H1 (cell line): ENCODE data around the gene FGF14. TPM values are rescaled to one million over a fixed set of nuclear protein-coding genes. Genes with fewer than 3 reads are reported as not detected.

ENCODE experiments used
- CTCF ChIA-PET: fragments of 300-600 bp; sonication (Branson Sonifier 250); formaldehyde crosslinking; loops from one replicate; lab custom pipeline; 2021; ENCODE audit not compliant: partially characterized antibody; lab: Charles Lee
- POLR2A ChIA-PET: fragments of 300-600 bp; sonication (Branson Sonifier 250); formaldehyde crosslinking; loops from one replicate; lab custom pipeline; 2021; ENCODE audit warnings: inconsistent platforms; ENCODE audit not compliant: partially characterized antibody; lab: Charles Lee
- DNase-seq, 2 experiments: peaks; one replicate each; pipeline versions ENCODE4 v3.0.0 to v3.0.0-alpha.2; 2010 to 2022; ENCODE audit warnings: low spot score in 2 of 2, low read depth in 1 of 2, mixed read lengths in 1 of 2
- FAIRE-seq: peaks from 2 replicates; lab custom pipeline; 2011; peaks lifted over from hg19 to GRCh38; lab: Jason Lieb, UNC
- H2AFZ ChIP-seq: 2 replicates; pipeline ENCODE4 v1.8.1; 2012; ENCODE audit warnings: low read length, inconsistent platforms
- H2AK5ac ChIP-seq: 2 replicates; pipeline ENCODE4 v1.6.1; 2013; ENCODE audit warnings: low read depth, low read length
- H2BK120ac ChIP-seq: replicated peaks from 2 replicates; pipeline ENCODE3; 2013; ENCODE audit warnings: low read depth, low read length, inconsistent platforms
- H2BK12ac ChIP-seq: 2 replicates; pipeline ENCODE4 v1.6.1; 2013; ENCODE audit warnings: low read depth, low read length
- H2BK15ac ChIP-seq: 2 replicates; pipeline ENCODE4 v1.6.1; 2013; ENCODE audit warnings: low read length
- H2BK20ac ChIP-seq: 2 replicates; pipeline ENCODE4 v1.6.1; 2013; ENCODE audit warnings: low read length
- H2BK5ac ChIP-seq: 2 replicates; pipeline ENCODE4 v1.6.1; 2013; ENCODE audit warnings: low read depth, low read length
- H3K14ac ChIP-seq: 2 replicates; pipeline ENCODE4 v1.6.1; 2013; ENCODE audit warnings: inconsistent platforms; ENCODE audit not compliant: insufficient read length
- H3K18ac ChIP-seq: 2 replicates; pipeline ENCODE4 v1.6.1; 2013; ENCODE audit warnings: low read length; ENCODE audit errors: extremely low read depth
- H3K23ac ChIP-seq: 2 replicates; pipeline ENCODE4 v1.6.1; 2013; ENCODE audit warnings: inconsistent platforms; ENCODE audit not compliant: insufficient read length
- H3K23me2 ChIP-seq: 2 replicates; pipeline ENCODE4 v1.6.1; 2013; ENCODE audit warnings: low read depth, low read length
- H3K27ac ChIP-seq: 2 replicates; pipeline ENCODE4 v1.6.1; 2011; ENCODE audit warnings: low read depth, low read length, inconsistent platforms
- H3K27me3 ChIP-seq, 4 experiments: replicated peaks in 1 of 4; 1 replicate in 1 of 4; 2 replicates in 3 of 4; pipeline versions ENCODE4 v1.6.1 to v1.8.1; 2011 to 2013; ENCODE audit warnings: low read length in 3 of 4, mild to moderate bottlenecking in 3 of 4, inconsistent platforms in 2 of 4, mixed read lengths in 2 of 4, moderate library complexity in 1 of 4; ENCODE audit not compliant: control insufficient read depth in 3 of 4, insufficient read depth in 3 of 4; ENCODE audit errors: extremely low read depth in 1 of 4
- H3K36me3 ChIP-seq, 4 experiments: 2 replicates each; pipeline versions ENCODE4 v1.6.1 to v1.8.1; 2011 to 2013; ENCODE audit warnings: mild to moderate bottlenecking in 4 of 4, low read length in 3 of 4, moderate library complexity in 2 of 4, control low read depth in 1 of 4, inconsistent platforms in 1 of 4; ENCODE audit not compliant: insufficient read depth in 4 of 4, control insufficient read depth in 2 of 4
- H3K4ac ChIP-seq: replicated peaks from 2 replicates; pipeline ENCODE3; 2013; ENCODE audit warnings: low read length, low read depth, mixed read lengths, inconsistent platforms; ENCODE audit not compliant: insufficient read length
- H3K4me1 ChIP-seq, 4 experiments: replicated peaks in 1 of 4; 1 replicate in 1 of 4; 2 replicates in 3 of 4; pipeline versions ENCODE4 v1.6.1 to v1.8.1; 2011 to 2013; ENCODE audit warnings: low read length in 3 of 4, inconsistent platforms in 2 of 4, mixed read lengths in 1 of 4; ENCODE audit not compliant: insufficient read depth in 4 of 4, control insufficient read depth in 3 of 4
- H3K4me2 ChIP-seq, 2 experiments: 2 replicates each; pipeline versions ENCODE4 v1.6.1 to v1.8.1; 2011 to 2013; ENCODE audit warnings: low read depth in 2 of 2, low read length in 2 of 2, control low read depth in 1 of 2, inconsistent platforms in 1 of 2, mild to moderate bottlenecking in 1 of 2; ENCODE audit not compliant: insufficient read depth in 1 of 2
- H3K4me3 ChIP-seq, 4 experiments: fragments of 200-600, 300-600 bp in 1 of 4; sonication (generic), shearing (Covaris generic), sonication (Bioruptor Twin) in 1 of 4; 2 replicates each; pipeline versions ENCODE4 v1.5.1 to v1.8.1; 2011 to 2016; ENCODE audit warnings: low read length in 4 of 4, low read depth in 3 of 4, control low read depth in 2 of 4, inconsistent platforms in 2 of 4, mild to moderate bottlenecking in 2 of 4, mixed read lengths in 1 of 4, moderate library complexity in 1 of 4; ENCODE audit not compliant: insufficient read depth in 2 of 4; ENCODE audit errors: extremely low read depth in 1 of 4
- H3K56ac ChIP-seq: replicated peaks from 2 replicates; pipeline ENCODE3; 2013; ENCODE audit warnings: low read depth, mild to moderate bottlenecking, mixed read lengths, low read length, inconsistent platforms; ENCODE audit not compliant: insufficient read length
- H3K79me1 ChIP-seq: 2 replicates; pipeline ENCODE4 v1.6.1; 2013; ENCODE audit warnings: low read depth, low read length, control low read depth
- H3K79me2 ChIP-seq, 2 experiments: 2 replicates each; pipeline versions ENCODE4 v1.6.1 to v1.8.1; 2012 to 2013; ENCODE audit warnings: low read length in 2 of 2, mild to moderate bottlenecking in 2 of 2, inconsistent platforms in 1 of 2; ENCODE audit not compliant: insufficient read depth in 2 of 2, control insufficient read depth in 1 of 2
- H3K9ac ChIP-seq, 4 experiments: replicated peaks in 1 of 4; 1 replicate in 1 of 4; 2 replicates in 3 of 4; pipeline versions ENCODE4 v1.6.1 to v1.8.1; 2011 to 2013; ENCODE audit warnings: low read depth in 3 of 4, low read length in 3 of 4, control low read depth in 2 of 4, mild to moderate bottlenecking in 2 of 4, moderate library complexity in 2 of 4, inconsistent platforms in 1 of 4; ENCODE audit errors: extremely low read depth in 1 of 4
- H3K9me3 ChIP-seq, 2 experiments: 2 replicates each; pipeline versions ENCODE4 v1.6.1 to v1.8.1; 2012 to 2013; ENCODE audit warnings: mild to moderate bottlenecking in 2 of 2, moderate library complexity in 2 of 2, control low read depth in 1 of 2, inconsistent platforms in 1 of 2, low read depth in 1 of 2, low read length in 1 of 2, mixed read lengths in 1 of 2; ENCODE audit not compliant: insufficient read depth in 2 of 2
- H4K20me1 ChIP-seq, 2 experiments: replicated peaks in 1 of 2; 2 replicates each; pipeline versions ENCODE3 to v1.8.1; 2011 to 2013; ENCODE audit warnings: inconsistent platforms in 2 of 2, low read length in 2 of 2, mild to moderate bottlenecking in 1 of 2; ENCODE audit not compliant: insufficient read depth in 2 of 2, control insufficient read depth in 1 of 2
- H4K5ac ChIP-seq: 2 replicates; pipeline ENCODE4 v1.6.1; 2013; ENCODE audit warnings: low read length, low read depth, mixed read lengths, inconsistent platforms; ENCODE audit not compliant: insufficient read length
- H4K8ac ChIP-seq: 2 replicates; pipeline ENCODE4 v1.8.0; 2013; ENCODE audit warnings: mild to moderate bottlenecking, moderate library complexity, low read length, inconsistent platforms; ENCODE audit not compliant: insufficient read depth; ENCODE audit errors: extremely low read depth
- H4K91ac ChIP-seq: replicated peaks from 2 replicates; pipeline ENCODE3; 2013; ENCODE audit warnings: low read length, mixed read lengths, inconsistent platforms; ENCODE audit not compliant: insufficient read length
- ASH2L ChIP-seq: fragments of 200-600, 300-600 bp; sonication (generic); IDR thresholded peaks from one replicate; pipeline ENCODE4 v1.7.1; 2017; ENCODE audit warnings: low read length
- BCL11A ChIP-seq, 2 experiments: IDR thresholded peaks; one replicate each; pipeline ENCODE4 v1.6.1; 2011; ENCODE audit warnings: low read depth in 2 of 2, low read length in 2 of 2, mild to moderate bottlenecking in 2 of 2
- CBX8 ChIP-seq: fragments of 300-800, 300-1000 bp; sonication (generic); IDR thresholded peaks from 2 replicates; pipeline ENCODE4 v1.7.1; 2016; ENCODE audit warnings: low read depth, low read length, borderline replicate concordance
- KDM4A ChIP-seq: IDR thresholded peaks from one replicate; pipeline ENCODE4 v1.7.1; 2012; ENCODE audit warnings: low read depth, mild to moderate bottlenecking, moderate library complexity, low read length, inconsistent platforms; ENCODE audit not compliant: severe bottlenecking
- NRF1 ChIP-seq: IDR thresholded peaks from 2 replicates; pipeline ENCODE4 v1.6.1; 2011; ENCODE audit warnings: mild to moderate bottlenecking, low read depth, low read length, improper control_type of control experiment
- RAD21 ChIP-seq, 2 experiments: IDR thresholded peaks in 1 of 2; conservative IDR thresholded peaks in 1 of 2; 2 replicates each; pipeline ENCODE4 v1.6.1; 2011; ENCODE audit warnings: low read depth in 2 of 2, low read length in 2 of 2, improper control_type of control experiment in 1 of 2, inconsistent platforms in 1 of 2, mild to moderate bottlenecking in 1 of 2, moderate library complexity in 1 of 2
- RXRA ChIP-seq: IDR thresholded peaks from 2 replicates; pipeline ENCODE4 v1.6.1; 2011; ENCODE audit warnings: low read depth, mild to moderate bottlenecking, low read length, moderate library complexity; ENCODE audit not compliant: insufficient read depth
- SP1 ChIP-seq: IDR thresholded peaks from 2 replicates; pipeline ENCODE4 v1.6.1; 2011; ENCODE audit warnings: low read depth, low read length
- SP4 ChIP-seq: IDR thresholded peaks from 2 replicates; pipeline ENCODE4 v1.6.1; 2012; ENCODE audit warnings: low read length, inconsistent platforms
- WGBS, 2 experiments: shearing (Covaris generic) in 1 of 2; methylation state at CpG; one replicate each; pipeline versions ENCODE4 v1.1.6 to v1.1.7; 2013 to 2015; ENCODE audit warnings: low lambda C conversion rate in 2 of 2, mixed read lengths in 2 of 2, inconsistent platforms in 1 of 2, low coverage in 1 of 2, missing lambda C conversion rate in 1 of 2; ENCODE audit not compliant: insufficient replicate concordance in 2 of 2, insufficient coverage in 1 of 2, insufficient read length in 1 of 2; ENCODE audit errors: extremely low coverage in 1 of 2, missing lambda C conversion rate in 1 of 2; 5-methylcytosine and 5-hydroxymethylcytosine counted together
- polyA plus RNA-seq, 7 experiments: library from polyadenylated mRNA; depleted of rRNA in 3 of 7; stranded (reverse) in 5 of 7; unstranded in 2 of 7; fragments of >200 nt in 5 of 7; fragments of 200-250 nt in 2 of 7; gene quantifications; 1 replicate in 5 of 7; 2 replicates in 1 of 7; 4 replicates in 1 of 7; pipeline versions ENCODE4 v1.2.1 to v1.2.3, GENCODE V29; 2011 to 2013; ENCODE audit warnings: missing spikeins in 2 of 7, mixed read lengths in 2 of 7
- total RNA-seq: library from RNA; stranded (reverse); fragmentation: NEBNext Ultra II Directional; extraction: Animal tissue kit (Norgen Biotek cat#: 25700); gene quantifications from 2 replicates; pipeline ENCODE4 v1.2.1, GENCODE V29; 2021
- TF ChIP-seq, protein P1 (sequence below), 3 experiments: IDR thresholded peaks; 1 replicate in 2 of 3; 2 replicates in 1 of 3; pipeline versions ENCODE4 v1.5.1 to v1.6.1; 2011; ENCODE audit warnings: low read length in 3 of 3, mild to moderate bottlenecking in 3 of 3, inconsistent platforms in 2 of 3, low read depth in 1 of 3, moderate library complexity in 1 of 3; ENCODE audit not compliant: insufficient read depth in 1 of 3; ENCODE audit errors: control extremely low read depth in 1 of 3
- TF ChIP-seq, protein P2 (sequence below): IDR thresholded peaks from 2 replicates; pipeline ENCODE4 v1.6.1; 2011; ENCODE audit warnings: low read length, improper control_type of control experiment

Gene FGF14
- total and polyA plus RNA-seq, 2 of the 8 experiments (the other 6 are each of a cell fraction or from before 2014, with no cell fraction given) = 0.05 to 0.58 TPM

DNA sequence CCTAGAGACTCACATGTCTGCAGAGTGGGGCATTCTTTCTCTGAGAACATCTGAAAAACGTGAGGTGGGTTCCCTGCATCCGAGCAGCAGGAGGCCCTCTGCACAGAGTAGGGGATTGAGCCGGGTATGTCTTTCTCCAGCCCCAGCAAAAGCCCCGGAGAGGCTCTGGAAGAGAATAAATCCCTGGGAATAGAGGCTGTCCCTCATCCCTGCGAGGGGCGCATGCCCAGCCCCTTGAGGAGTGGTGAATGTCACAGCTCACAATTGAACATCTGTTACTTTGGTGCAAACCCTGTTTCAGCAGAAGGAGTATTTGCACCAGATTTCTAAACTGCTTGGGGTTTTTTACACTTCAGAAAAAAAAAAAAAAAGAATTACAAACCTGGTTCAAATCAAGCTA lies 164.6 kb downstream of the FGF14 start:
- no peak overlapping the region for H3K56ac ChIP-seq
- no peak for FAIRE-seq
- TF ChIP-seq CBX8 (no peak), ASH2L (no peak), SP4 (no peak), KDM4A (no peak), SP1 (no peak), BCL11A (IDR thresholded peaks at IDR 0.05; ENCODE audit: low read depth in 2 of 2, low read length in 2 of 2) (no peak), RAD21 (IDR thresholded peaks at IDR 0.05 in 1 of 2, conservative IDR thresholded peaks at IDR 0.05 in 1 of 2; ENCODE audit: low read depth in 2 of 2, low read length in 2 of 2) (no peak), NRF1 (no peak), RXRA (no peak)
- TF ChIP-seq, protein P1, sequence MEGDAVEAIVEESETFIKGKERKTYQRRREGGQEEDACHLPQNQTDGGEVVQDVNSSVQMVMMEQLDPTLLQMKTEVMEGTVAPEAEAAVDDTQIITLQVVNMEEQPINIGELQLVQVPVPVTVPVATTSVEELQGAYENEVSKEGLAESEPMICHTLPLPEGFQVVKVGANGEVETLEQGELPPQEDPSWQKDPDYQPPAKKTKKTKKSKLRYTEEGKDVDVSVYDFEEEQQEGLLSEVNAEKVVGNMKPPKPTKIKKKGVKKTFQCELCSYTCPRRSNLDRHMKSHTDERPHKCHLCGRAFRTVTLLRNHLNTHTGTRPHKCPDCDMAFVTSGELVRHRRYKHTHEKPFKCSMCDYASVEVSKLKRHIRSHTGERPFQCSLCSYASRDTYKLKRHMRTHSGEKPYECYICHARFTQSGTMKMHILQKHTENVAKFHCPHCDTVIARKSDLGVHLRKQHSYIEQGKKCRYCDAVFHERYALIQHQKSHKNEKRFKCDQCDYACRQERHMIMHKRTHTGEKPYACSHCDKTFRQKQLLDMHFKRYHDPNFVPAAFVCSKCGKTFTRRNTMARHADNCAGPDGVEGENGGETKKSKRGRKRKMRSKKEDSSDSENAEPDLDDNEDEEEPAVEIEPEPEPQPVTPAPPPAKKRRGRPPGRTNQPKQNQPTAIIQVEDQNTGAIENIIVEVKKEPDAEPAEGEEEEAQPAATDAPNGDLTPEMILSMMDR (IDR thresholded peaks at IDR 0.05; ENCODE audit: control extremely low read depth in 1 of 3, insufficient read depth in 1 of 3, low read depth in 1 of 3, low read length in 3 of 3) = no peak
- TF ChIP-seq, protein P2, sequence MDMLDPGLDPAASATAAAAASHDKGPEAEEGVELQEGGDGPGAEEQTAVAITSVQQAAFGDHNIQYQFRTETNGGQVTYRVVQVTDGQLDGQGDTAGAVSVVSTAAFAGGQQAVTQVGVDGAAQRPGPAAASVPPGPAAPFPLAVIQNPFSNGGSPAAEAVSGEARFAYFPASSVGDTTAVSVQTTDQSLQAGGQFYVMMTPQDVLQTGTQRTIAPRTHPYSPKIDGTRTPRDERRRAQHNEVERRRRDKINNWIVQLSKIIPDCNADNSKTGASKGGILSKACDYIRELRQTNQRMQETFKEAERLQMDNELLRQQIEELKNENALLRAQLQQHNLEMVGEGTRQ = no peak

More for the DNA sequence above, 164.6 kb downstream of the FGF14 start:
- H4K91ac ChIP-seq = no peak overlapping the region
- H3K4me3 ChIP-seq = no peak overlapping the region
- DNase-seq = no peak
- no peak overlapping the region for H2AFZ ChIP-seq
- H2AK5ac ChIP-seq = no peak overlapping the region
- no peaks in the 10 kb centered on the region for H3K4me1 ChIP-seq
- H3K9ac ChIP-seq = no peak overlapping the region
- CTCF ChIA-PET = interaction anchor here (0.6 kb wide), 1 partner anchor 12 kb away, joined by 3 read pairs; no protein-coding TSS in a partner anchor
- no peaks in the 10 kb centered on the region for H3K27me3 ChIP-seq
- H4K20me1 ChIP-seq = no peaks in the 10 kb centered on the region
- no peak overlapping the region for H2BK15ac ChIP-seq
- no peak overlapping the region for H4K5ac ChIP-seq
- no peak overlapping the region for H2BK120ac ChIP-seq
- no peaks in the 10 kb centered on the region for H3K79me2 ChIP-seq
- 87% methylated on average over 6 of the region's 6 CpGs; no CpG with 5 or more reads in 1 of the 2 experiments for WGBS, 2 experiments
- no peak overlapping the region for H3K23ac ChIP-seq
- H3K14ac ChIP-seq = no peak overlapping the region
- H3K27ac ChIP-seq = no peak overlapping the region
- no peaks in the 10 kb centered on the region for H3K79me1 ChIP-seq
- POLR2A ChIA-PET = no interaction called here
- no peak overlapping the region for H3K4me2 ChIP-seq
- H3K9me3 ChIP-seq = no peaks in the 10 kb centered on the region
- H3K23me2 ChIP-seq = peaks cover 2% of the 10 kb centered on the region; the same call in 1 of the 2 replicates
- H4K8ac ChIP-seq = no peak overlapping the region
- no peak overlapping the region for H3K18ac ChIP-seq
- H2BK20ac ChIP-seq = no peak overlapping the region
- H3K36me3 ChIP-seq = no peaks in the 10 kb centered on the region
- H3K4ac ChIP-seq = no peak overlapping the region
- H2BK12ac ChIP-seq = no peak overlapping the region
- no peak overlapping the region for H2BK5ac ChIP-seq
